RPMI8226 (cell line): ENCODE measurements around the gene C11orf65.
"Not testable (repeated sequence)": the region's sequence is repeated elsewhere in the genome, so short reads cannot be mapped to it uniquely, and the experiment has no call there.

Experiments
- DNase-seq: peaks from one replicate; pipeline ENCODE4 v3.0.0-alpha.2; 2015

The C11orf65 gene

DNA sequence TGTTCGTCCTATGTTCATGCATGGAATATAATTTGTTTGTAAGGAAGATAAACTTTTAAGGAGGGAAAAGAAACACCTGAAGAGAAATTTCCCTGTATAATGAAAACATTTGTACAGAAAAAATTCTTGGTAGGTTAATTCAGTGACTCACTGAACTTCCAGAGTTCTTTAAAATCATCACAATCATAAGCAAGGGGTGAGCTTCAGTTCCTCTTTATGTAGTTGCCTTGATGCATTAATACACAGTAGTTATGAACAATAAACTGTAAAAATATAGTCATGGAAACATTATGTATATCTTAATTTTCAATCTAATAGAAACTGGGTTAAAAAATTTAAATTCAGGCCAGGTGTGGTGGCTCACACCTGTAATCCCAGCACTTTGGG, 1.1 kb upstream of the C11orf65 start:
- no peak for DNase-seq

DNA sequence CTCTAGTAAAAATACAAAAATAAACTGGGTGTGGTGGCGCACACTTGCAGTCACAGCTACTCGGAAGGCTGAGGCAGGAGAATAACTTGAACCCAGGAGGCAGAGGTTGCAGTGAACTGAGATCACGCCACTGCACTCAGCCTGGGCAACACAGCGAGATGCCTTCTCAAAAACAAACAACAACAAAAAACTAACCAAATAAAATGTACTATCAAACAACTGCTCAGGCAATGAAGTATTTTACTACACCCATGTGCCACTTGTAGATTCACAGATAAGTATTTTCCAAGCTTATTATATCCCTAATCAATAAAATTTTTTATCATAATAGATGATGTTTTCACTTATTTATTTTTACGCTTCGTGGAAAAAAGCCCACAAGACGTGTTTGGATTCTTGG, 924 bp downstream of the C11orf65 start:
- DNase-seq: no peak

DNA sequence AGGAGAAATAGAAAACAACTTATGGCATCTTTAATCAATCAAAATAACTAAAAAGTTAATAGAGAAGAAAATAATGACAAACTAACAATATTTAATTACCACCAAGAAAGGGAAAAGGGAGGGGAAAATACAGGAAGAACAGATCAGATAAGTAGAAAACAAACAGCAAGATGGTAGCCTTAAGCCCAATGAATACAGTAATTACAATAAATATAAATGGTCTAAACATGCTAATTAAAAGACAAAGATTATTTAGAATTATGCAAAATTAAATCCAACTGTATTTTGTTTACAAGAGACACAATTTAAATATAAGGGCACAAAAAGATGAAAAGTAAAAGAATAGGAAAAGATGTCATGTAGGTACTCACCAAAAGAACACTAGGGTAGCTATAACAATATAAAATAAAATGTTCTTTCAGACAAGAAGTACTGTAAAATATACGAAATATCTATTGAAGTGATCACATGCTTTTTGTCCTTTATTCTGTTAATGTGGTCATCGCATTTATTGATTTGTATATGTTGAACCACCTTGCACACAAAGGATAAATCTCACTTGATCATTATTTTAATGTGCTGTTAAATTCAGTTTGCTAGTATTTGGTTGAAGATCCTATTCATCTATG, 14.0 kb downstream of the C11orf65 start:
- no peak for DNase-seq

DNA sequence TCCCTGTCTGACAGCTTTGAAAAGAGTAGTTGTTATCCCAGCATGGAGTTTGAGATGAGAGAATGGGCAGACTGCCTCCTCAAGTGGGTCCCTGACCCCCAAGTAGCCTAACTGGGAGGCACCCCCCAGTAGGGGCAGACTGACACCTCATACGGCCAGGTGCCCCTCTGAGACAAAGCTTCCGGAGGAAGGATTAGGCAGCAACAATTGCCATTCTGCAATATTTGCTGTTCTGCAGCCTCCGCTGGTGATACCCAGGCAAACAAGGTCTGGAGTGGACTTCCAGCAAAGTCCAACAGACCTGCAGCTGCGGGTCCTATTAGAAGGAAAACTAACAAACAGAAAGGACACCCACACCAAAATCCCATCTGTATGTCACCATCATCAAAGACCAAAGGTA, 25.9 kb downstream of the C11orf65 start:
- not testable (repeated sequence) for DNase-seq

DNA sequence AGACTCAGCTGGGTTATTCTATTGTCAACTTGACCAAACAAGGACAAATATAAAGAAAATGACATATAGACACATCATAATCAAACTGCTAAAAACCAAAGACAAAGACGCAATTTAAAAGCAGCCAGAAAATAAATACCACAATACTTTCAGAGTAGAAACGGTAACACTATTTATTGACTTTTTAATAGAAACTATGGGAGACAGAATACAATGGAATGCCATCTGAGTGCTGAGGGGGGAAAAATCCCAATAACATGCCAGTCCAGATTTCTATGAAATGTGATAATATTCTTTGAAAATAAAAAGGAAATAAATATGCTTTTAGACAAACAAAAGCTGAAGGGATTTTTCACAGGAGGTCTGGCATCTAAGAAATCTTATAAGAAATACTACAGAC, 30.7 kb downstream of the C11orf65 start:
- DNase-seq: no peak

DNA sequence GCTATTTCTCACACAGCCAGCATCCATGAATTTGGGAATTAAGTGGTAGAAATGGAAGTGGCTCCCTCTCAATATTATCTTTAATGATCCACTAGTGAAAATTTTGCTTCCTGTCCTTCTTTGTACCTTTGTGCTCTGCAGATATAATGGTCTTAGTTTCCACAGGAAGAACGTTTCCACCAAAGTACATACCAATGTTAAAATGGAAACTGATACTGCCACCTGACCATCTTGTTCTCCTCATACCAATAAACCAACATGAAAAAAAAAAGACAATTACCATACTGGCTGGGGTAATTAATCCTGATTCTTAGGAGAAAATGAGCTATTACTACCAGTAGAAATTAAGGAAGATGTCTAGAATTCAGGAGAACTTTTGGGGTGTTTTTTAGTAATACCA, 32.3 kb downstream of the C11orf65 start:
- DNase-seq: no peak

DNA sequence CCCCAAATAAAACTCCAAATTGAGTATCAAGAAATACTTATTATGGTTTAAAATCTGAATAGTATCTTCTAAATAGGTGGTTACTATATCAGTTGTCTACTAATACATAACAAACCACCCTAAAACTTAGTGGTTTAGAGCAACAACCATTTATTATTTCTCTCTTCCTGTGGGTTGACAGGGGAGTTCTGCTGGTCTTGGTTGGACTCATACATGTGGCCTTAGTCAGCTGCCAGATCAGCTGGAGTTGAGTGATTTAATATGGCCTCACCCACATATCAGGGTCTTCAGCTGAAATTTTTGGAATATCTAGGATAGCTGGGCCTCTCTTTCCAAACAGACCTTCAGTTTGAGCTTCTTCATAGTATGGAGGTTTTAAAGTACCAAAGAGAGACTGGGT, 34.5 kb downstream of the C11orf65 start:
- no peak for DNase-seq

DNA sequence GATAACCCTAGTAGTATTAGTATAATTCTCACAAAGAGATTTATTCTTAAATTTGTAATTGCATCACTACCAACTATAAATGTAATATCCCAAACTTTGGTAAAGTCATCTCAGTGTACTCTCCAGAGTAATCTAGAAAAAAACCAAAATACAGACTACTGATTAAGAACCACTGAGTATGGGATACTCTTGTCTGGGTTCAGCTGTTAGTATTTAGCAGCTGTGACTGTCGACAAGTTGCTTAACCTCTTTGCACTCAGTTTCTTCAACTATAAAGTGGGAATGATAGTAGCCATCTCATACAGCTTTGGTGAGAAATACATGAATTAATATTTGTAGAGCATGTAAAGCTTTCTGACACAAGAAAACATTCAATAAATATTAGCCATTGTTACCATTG, 35.3 kb downstream of the C11orf65 start:
- DNase-seq: no peak

DNA sequence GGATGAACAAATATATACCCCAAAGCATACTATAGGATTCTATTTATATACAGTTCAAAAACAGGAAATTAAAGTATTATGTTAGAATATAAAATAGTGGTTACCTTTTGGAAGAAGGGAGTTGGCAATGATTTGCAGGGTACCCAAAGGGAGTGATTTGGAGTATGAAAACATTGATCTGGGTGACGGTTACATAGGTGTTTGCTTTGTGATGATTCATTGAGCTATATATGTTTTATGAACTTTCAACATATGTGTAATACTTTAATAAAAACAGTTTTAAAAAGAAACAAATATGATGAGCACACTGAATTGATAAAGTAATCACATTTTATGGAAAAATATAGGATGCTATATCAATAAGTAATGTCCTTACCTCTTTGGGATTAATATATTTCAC, 36.0 kb downstream of the C11orf65 start:
- DNase-seq: no peak

DNA sequence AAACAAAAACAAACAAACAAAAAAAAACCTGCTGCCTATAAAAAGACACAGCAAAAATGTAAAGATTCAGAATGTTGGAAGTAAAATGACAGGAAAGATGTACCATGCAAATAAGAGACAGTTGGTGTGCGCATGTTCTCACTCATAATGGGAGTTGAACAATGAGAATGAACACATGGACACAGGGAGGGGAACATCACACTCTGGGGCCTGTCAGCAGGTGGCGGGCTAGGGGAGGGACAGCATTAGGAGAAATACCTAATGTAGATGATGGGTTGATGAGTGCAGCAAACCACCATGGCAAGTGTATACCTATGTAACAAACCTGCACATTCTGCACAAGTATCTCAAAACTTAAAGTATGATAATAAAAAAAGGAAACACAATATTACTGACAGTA, 49.8 kb downstream of the C11orf65 start:
- DNase-seq: peak; percentile 56

DNA sequence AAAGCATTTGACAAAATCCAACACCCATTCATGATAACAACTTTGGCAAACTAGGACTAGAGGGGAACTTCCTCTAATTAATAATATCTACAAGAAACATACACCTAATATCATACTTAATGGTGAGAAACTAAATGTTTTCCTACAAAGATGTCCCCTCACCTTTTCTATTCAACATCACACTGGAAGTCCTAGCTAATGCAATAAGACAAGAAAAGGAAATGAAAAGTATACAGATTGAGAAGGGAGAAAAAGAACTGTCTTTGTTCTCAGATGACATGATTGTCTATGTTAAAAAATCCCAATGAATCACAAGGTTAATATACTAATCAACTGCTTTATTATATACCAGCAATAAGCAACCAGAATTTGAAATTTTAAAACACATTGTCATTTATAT, 52.4 kb downstream of the C11orf65 start:
- DNase-seq: no peak

DNA sequence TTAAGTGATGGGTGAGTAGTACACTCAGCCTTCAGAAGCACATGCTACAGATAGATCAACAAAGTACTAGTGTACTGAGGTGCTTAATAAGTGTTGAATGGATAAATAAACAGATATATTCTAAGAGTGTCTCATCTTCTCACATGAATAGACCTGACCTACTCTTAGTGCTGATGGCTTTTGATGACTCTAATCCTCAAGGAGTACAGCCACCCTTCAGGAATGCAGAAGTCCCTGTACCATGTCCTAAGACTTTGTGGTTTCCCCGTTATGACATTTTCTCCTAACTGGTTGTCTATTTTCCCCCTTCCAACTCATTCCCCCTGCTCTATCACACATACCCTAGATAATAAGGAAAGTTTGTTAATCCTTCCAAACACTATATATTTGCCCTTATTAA, 61.6 kb downstream of the C11orf65 start:
- DNase-seq: no peak

DNA sequence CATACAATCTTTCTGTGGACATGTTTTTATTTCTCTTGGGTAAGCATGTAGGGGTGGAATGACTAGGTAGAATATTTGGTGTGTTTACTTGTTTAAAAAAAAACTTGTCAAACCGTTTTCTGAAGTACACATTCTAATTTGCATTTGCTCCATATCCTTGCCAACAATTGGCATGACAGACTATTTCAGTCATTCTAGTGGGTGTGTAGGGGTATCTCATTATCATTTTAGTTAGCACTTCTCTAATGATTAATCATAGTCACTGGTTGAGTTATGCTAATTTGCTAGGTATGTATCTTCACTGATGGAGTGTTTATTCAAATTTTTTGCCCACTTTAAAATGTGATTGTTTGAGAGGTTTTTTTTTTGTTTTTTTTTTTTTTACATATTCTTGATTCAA, 64.3 kb downstream of the C11orf65 start:
- no peak for DNase-seq

DNA sequence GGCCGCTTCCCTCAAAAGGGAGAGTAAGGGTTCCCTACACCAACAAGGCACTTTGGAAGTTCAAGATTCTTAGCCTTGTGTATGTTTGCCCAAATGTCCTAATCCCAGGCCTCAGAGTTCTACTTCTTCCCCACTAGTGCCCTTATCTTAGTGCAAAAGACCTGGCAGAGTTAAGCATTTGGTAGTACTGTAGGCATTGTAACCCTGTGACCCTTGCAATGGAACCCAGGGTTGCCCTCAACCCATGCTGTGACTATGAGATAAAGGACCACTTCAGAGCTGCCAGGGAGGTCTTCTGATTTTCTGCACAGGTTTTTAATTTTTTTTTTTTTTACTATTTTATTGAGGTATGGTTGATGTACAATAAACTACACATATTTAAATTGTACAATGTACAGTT, 65.1 kb downstream of the C11orf65 start:
- no peak for DNase-seq

DNA sequence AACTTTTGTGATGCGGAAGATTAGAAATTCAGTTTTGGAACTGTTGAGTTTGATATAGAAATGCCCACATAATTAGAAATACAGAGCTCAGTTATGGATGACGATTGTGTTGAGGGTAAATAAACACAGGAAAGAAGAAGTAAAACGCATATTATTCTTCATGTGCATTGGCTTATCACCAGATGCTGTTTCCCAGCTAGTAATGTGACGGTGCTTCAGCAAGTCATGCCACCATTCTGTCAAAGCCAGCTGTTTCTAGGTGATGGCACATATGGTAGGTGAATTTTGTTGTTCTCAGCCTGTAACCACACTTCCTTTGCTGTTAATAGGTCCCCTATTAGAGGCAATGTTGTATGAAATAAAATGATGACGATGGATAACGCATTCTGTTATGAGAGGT, 68.9 kb downstream of the C11orf65 start:
- DNase-seq: no peak

DNA sequence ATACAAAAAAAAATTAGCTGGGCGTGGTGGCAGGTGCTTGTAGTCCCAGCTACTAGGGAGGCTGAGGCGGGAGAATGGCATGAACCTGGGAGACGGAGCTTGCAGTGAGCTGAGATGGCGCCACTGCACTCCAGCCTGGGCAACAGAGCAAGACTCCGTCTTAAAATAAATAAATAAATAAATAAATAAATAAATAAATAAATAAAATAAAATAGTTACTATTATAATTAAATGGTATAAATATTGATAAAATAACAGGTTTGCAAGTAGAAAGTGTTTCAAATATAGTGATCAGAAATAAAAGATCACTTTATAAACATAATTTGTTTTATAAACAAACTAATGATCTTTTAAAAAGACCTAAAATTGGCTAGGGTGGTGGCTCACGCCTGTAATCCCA, 70.7 kb downstream of the C11orf65 start:
- DNase-seq: not testable (repeated sequence)

DNA sequence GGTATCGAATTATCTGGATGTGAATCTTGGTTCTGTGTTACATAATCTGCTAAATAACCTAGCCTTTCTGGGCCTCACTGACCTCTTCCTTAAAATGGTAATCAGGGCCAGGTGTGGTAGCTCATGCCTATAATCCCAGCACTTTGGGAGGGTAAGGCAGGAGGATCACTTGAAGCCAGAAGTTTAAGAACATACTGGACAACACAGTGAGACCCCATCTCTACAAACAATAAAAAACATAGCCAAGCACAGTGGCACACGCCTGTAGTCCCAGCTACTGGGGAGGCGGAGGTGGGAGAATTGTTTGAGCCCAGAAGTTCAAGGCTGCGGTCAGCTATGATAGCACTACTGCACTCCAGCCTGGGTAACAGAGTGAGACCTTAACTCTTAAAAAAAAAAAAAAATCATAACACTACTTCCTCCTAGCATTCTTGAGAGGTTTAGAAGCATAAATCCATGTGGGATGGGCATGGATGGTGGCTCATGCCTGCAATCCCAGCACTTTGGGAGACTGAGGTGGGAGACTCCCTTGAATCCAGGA, 72.5 kb downstream of the C11orf65 start:
- DNase-seq: no peak

DNA sequence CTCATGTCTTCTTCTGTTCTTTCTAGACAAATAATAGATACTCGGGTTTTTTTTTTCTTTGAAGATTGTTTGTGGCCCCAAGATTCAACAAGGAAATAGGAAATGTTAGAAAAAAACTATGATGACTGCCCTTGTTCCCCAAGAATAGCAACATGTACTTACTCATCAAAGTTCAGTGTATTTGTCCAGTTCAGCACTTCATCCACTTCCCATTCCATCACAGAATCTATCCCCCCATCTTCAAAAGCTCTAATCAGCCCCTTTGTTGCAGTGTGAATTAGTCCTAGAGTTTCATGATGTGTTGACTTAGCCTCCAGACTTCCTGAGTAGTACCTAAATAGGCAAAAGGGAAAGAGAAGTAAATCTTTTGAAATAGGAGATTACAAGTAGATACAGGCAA, 74.3 kb downstream of the C11orf65 start:
- DNase-seq: no peak

DNA sequence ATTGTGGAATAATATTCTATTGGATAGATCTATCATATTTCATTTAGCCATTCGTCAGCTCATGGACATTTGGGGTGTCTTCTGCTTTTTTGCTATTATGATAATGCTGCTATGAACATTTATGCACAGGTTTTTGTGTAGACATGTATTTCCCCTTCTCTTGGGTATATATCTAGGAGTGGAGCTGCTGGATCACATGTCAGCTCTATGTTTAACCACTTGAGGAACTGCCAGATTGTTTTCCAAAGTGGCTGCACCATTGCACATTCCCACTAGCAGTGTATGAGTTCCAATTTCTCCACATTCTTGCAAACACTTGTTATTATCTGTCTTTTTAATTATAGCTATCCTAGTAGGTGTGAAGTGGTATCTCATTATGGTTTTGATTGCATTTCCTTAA, 75.0 kb downstream of the C11orf65 start:
- no peak for DNase-seq

DNA sequence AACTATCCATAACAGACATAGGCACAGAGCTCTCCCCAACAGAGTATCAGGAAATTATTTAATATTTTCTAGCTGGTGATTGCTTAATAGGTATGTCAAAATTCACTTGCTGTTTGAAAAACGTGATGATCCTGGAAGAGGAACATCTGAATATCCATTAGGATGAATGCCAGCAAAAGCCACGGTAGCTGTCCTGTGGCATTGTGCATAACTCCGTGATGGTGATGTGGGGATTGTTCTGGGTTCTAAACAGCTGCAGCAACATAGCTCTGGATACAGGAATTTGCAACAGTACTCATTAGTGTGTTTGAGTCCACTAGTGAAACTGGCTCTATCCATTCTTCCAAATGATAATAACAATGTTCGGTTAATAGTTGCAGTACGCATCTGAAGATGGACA, 78.8 kb downstream of the C11orf65 start:
- DNase-seq: no peak

DNA sequence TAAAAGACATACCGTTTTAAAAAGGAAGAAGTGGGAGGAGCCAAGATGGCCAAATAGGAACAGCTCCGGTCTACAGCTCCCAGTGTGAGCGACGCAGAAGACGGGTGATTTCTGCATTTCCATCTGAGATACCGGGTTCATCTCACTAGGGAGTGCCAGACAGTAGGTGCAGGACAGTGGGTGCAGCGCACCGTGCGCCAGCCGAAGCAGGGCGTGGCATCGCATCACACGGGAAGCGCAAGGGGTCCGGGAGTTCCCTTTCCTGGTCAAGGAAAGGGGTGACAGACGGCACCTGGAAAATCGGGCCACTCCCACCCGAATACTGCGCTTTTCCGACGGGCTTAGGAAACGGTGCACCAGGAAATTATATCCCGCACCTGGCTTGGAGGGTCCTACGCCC, 93.8 kb downstream of the C11orf65 start:
- DNase-seq: not testable (repeated sequence)

DNA sequence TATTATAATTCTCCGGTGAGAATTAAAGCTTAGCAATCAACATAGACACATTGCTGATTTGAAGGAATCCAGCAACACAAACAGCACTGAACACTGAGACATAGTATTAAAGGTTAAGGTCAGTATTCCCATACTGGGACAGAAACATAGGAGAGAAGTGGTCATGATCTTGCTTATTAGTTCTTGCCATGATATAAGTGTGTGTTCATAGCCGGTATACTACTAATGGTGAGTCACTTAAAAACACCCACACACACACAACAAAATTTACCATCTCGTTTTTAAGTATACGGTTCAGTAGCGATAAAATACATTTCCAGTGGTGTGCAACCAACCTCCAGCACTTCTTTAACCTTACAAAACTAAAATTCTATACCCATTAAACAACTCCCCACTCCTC, 96.3 kb downstream of the C11orf65 start:
- DNase-seq: no peak

DNA sequence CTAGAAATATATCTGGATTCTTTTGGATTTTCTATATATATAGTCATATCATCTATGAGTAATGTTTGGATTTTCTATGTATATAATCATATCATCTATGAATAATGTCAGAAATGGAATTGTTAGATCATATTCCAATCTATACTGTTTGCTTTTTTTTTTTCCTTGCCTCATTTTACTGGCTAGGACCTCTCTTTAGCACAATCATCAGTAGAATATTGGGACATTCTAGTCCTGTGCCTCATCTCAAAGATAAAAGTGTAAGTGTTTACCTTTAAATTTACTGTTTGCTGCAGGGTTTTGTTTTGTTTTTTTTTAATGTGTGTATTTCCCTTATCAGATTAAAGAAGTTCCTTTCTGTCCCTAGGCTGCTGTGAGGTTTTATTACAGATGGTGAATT, 97.0 kb downstream of the C11orf65 start:
- DNase-seq: no peak

DNA sequence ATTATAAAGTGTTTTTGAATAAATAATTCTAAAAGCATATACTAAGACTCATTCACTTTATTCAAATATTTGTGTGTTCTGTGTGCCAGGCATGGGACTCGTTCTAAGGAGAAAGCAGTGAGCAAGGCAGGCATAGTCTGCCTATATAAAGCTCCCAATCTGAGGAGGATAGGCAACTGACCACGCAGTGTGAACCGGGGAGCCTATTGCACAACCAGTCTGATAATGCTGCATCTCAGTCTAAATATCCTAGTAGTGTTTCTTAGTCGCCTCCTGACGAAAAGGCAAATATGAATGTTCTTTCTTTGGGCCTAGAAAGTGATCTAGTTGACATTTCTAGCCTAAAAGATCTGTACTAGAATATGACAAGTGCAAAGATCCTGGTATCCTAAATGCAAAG, 98.3 kb downstream of the C11orf65 start:
- DNase-seq: no peak

DNA sequence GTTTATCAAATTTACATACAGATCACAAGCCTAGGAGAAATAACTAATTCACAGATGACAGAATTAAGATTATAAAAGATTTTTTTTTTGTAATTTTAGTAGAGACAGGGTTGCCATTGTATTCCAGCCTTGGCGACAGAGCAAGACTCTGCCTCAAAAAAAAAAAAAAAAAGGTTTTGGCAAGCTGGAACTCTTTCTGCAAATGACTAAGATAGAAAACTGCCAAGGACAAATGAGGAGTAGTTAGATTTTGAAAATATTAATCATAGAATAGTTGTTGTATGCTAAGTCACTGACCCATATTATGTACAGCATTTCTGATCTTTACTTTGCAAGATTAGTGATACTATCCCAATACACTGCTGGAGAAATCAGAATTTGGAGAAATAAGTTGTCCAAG, 99.2 kb downstream of the C11orf65 start:
- no peak for DNase-seq

DNA sequence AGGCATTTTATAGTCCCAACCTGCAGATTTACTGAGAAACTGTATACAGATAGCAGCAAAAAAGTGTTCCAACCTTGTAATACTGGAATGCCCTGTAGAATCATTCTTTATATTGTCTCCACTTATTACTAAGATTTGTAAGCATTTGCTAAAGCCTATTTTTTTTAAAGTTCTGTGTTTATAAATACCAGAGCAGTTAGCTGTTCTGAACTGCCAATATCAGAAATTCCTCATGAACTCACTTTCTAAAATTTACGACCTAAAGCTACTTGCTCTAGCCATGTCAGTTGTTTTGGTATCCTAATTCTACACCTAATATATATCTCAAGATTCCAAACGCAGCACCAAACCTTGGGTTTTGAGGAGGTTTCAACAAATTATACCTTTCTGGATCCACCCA, 103.2 kb downstream of the C11orf65 start:
- DNase-seq: no peak
